Naive B cell (primary cell): Measurements from ENCODE around the gene RACGAP1. TPM values are rescaled to one million over a fixed set of nuclear protein-coding genes. Genes with fewer than 3 reads are reported as not detected.
"Not testable (repeated sequence)": the region's sequence is repeated elsewhere in the genome, so short reads cannot be mapped to it uniquely, and the experiment has no call there.

Experiments
- ATAC-seq, 2 donors: fragments of 150-1000 bp; cut with Tn5 transposase; 2 replicates each; pipeline ENCODE4 v1.10.0; 2021; ENCODE audit warnings: low read depth in 2 of 2, mild to moderate bottlenecking in 2 of 2, moderate library complexity in 2 of 2
- DNase-seq: peaks from one replicate; pipeline ENCODE4 v3.0.0; 2022
- H3K27ac Mint-ChIP-seq, 6 donors: one replicate each; pipeline ENCODE4 v1.8.0; 2020 to 2022; ENCODE audit warnings: mild to moderate bottlenecking in 6 of 6, mixed read lengths in 6 of 6, moderate library complexity in 5 of 6, inconsistent platforms in 2 of 6
- H3K27me3 Mint-ChIP-seq, 3 donors: one replicate each; pipeline ENCODE4 v1.8.0; 2021 to 2022; ENCODE audit warnings: mixed read lengths in 3 of 3, mild to moderate bottlenecking in 1 of 3
- H3K36me3 Mint-ChIP-seq, 2 donors: one replicate each; pipeline ENCODE4 v1.8.0; 2020 to 2022; ENCODE audit warnings: mixed read lengths in 2 of 2, inconsistent platforms in 1 of 2, mild to moderate bottlenecking in 1 of 2
- H3K4me1 Mint-ChIP-seq, 3 donors: one replicate each; pipeline ENCODE4 v1.8.0; 2020 to 2022; ENCODE audit warnings: mixed read lengths in 3 of 3, inconsistent platforms in 1 of 3, mild to moderate bottlenecking in 1 of 3, moderate library complexity in 1 of 3
- H3K4me3 Mint-ChIP-seq, 8 donors: one replicate each; pipeline ENCODE4 v1.8.0; 2020 to 2022; ENCODE audit warnings: mild to moderate bottlenecking in 8 of 8, mixed read lengths in 8 of 8, moderate library complexity in 8 of 8, inconsistent platforms in 2 of 8
- H3K9me3 Mint-ChIP-seq, 7 donors: one replicate each; pipeline ENCODE4 v1.8.0; 2020 to 2022; ENCODE audit warnings: mixed read lengths in 7 of 7, mild to moderate bottlenecking in 5 of 7, inconsistent platforms in 2 of 7, moderate library complexity in 1 of 7
- polyA plus RNA-seq, 6 donors: library from polyadenylated mRNA; unstranded; fragments of 300-500 nt; fragmentation: Illumina TruSeq; gene quantifications; one replicate each; pipeline ENCODE4 v1.2.3, GENCODE V29; 2021; ENCODE audit warnings: low read depth in 6 of 6

The RACGAP1 gene
- polyA plus RNA-seq, 6 donors from 2014 or later: 4.7 to 9.0 (median 8.7) TPM; not detected in 1

DNA sequence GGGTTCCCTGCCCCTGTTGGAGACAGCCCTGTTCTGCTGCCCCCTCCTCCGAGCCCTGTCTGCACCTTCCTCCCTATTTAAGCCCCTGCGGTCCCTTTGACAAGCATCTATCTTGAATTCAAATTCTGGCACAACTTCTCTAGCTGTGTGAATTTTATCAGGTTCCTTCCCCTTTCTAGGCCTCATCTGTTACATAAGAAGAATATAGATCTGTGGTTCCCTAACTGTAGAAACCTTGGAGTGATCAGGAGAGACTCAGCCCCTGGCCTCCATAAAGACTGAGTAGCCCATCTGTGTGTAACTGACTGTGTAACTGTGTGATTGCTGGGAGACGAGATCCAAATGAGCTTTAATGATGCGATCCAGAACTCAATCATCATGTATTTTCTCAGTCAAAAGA is 13.0 kb upstream of the RACGAP1 start:
- DNase-seq: no peak
- no peak for ATAC-seq
- Mint-ChIP-seq H3K27me3 (peaks cover 0 to 2% (median 0%) of the 10 kb centered on the region in 3 donors), H3K9me3 (no peaks in the 10 kb centered on the region), H3K4me1 (peaks cover 3 to 12% (median 4%) of the 10 kb centered on the region in 3 donors), H3K36me3 (no peaks in the 10 kb centered on the region), H3K4me3 (no peak overlapping the region), H3K27ac (no peak overlapping the region)

DNA sequence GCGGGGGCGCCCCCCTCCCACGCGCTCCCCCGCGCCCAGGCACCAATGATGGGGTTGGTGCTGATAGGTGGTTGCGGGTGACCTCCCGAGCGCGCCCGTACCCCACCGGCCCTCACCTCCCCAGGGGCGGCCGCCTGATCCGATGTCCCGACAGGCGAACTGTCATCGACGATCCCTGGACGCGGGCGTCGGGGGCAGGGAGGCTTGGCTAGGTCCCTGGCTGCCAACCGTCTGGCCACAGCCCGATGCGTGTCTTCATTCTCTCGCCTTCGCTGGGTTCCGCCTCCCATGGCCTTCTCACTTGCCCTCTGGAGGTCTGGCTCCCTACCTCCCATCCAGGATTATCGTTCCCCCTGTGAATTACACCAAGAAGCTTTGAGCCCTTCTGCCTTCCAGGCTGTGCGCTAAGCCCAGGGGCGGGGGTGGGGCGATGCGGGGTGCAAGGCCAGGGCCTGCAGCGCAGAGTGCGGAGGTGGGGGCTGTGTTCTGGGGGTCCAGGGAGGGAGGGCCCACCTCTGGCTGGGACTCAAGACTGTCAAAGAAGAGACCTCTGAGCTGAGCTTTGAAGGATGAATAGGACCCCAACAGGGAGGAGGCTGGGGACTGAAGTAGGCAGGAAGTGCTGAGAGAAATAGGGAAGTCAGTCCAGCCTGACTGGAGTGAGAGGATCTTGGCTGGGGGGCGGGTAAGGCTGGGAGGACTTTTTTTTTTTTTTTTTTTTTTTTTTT is 7.7 kb upstream of the RACGAP1 start:
- DNase-seq: peak; percentile 37

DNA sequence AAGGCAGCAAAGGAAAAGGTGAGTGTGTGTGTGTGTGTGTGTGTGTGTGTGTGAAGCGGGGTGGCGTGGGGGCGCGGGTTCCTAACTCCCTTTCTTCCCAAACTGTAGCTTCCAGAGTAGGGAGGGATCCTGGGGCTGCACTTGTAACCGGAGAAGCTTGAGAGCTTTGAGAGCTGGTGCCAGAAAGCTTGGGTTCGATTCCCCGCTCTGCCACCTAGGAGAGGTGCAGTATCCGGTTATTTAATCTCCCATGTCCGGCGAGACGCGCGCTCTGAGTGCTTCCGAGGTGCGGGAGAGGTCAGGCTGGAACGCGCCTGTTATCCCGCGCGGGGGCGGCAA is 7.2 kb upstream of the RACGAP1 start:
- Mint-ChIP-seq H3K9me3 (no peaks in the 10 kb centered on the region), H3K27me3 (no peaks in the 10 kb centered on the region), H3K27ac (peak overlapping the region in 1 of 6 donors; percentile 62), H3K4me3 (peak overlapping the region; percentile 35 to 83 (median 80)), H3K36me3 (no peaks in the 10 kb centered on the region), H3K4me1 (peaks cover 9 to 12% (median 9%) of the 10 kb centered on the region in 3 donors)
- ATAC-seq: no peak
- no peak for DNase-seq

More for the DNA sequence above, 7.7 kb upstream of the RACGAP1 start:
- Mint-ChIP-seq H3K27ac (peak overlapping the region in 2 of 6 donors; percentile 57 to 93), H3K36me3 (no peaks in the 10 kb centered on the region), H3K4me1 (peaks cover 9 to 12% (median 9%) of the 10 kb centered on the region in 3 donors), H3K9me3 (no peaks in the 10 kb centered on the region), H3K27me3 (no peaks in the 10 kb centered on the region), H3K4me3 (peak overlapping the region; percentile 77 to 91 (median 86))
- ATAC-seq: peak; percentile 84 to 88

- not testable (repeated sequence) for H3K27me3 Mint-ChIP-seq, ATAC-seq, H3K9me3 Mint-ChIP-seq, H3K27ac Mint-ChIP-seq, H3K36me3 Mint-ChIP-seq, DNase-seq
- Mint-ChIP-seq H3K4me3 (peak overlapping the region in 2 of 8 donors; percentile 22 to 61), H3K4me1 (peaks cover 12 to 18% (median 14%) of the 10 kb centered on the region in 3 donors)
Measured at GRCh38 chr12:50030449-50030848, 5.2 kb upstream of the RACGAP1 start.

GRCh38 chr12:50026691-50027090 is 1.4 kb upstream of the RACGAP1 start:
- ATAC-seq: no peak
- no peaks in the 10 kb centered on the region for H3K27me3 Mint-ChIP-seq
- H3K4me1 Mint-ChIP-seq: peaks cover 10 to 22% (median 15%) of the 10 kb centered on the region in 3 donors
- H3K4me3 Mint-ChIP-seq: no peak overlapping the region
- DNase-seq: no peak
- H3K36me3 Mint-ChIP-seq: peaks cover 3 to 8% of the 10 kb centered on the region in 2 donors
- H3K9me3 Mint-ChIP-seq: peaks cover 0 to 4% (median 0%) of the 10 kb centered on the region in 7 donors
- H3K27ac Mint-ChIP-seq: peak overlapping the region in 1 of 6 donors; percentile 72

DNA sequence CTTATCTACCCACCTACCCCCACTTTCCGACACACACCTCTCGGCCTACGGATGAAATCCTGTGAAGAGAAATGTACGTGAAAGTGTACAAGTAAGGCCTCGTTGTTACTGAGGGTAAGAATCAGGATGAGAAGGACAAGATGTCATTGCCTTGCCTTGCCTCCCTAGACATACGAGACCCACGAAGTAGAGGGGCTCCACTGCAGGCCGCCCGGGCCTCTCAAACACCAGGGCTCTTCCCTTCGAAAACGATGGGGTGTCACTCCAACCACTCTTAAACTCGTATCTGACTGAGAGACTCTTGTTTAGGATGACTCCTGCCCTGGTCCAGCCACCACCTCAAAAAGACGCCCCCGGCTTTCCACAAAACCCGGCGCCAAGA is 498 bp downstream of the RACGAP1 start:
- DNase-seq: no peak
- Mint-ChIP-seq H3K27me3 (no peaks in the 10 kb centered on the region), H3K4me3 (peak overlapping the region; percentile 91 to 100 (median 97)), H3K36me3 (peaks cover 3 to 8% of the 10 kb centered on the region in 2 donors), H3K9me3 (peaks cover 0 to 4% (median 0%) of the 10 kb centered on the region in 7 donors), H3K4me1 (peaks cover 10 to 22% (median 15%) of the 10 kb centered on the region in 3 donors), H3K27ac (peak overlapping the region in 5 of 6 donors; percentile 81 to 98 (median 95))
- no peak for ATAC-seq

GRCh38 chr12:50024227-50024626 is 1.1 kb downstream of the RACGAP1 start:
- H3K4me3 Mint-ChIP-seq: peak overlapping the region; percentile 91 to 100 (median 97)
- H3K27ac Mint-ChIP-seq: peak overlapping the region in 1 of 6 donors; percentile 94
- H3K36me3 Mint-ChIP-seq: peaks cover 3 to 8% of the 10 kb centered on the region in 2 donors
- no peak for ATAC-seq
- no peak for DNase-seq
- H3K4me1 Mint-ChIP-seq: peaks cover 10 to 22% (median 15%) of the 10 kb centered on the region in 3 donors
- no peaks in the 10 kb centered on the region for H3K27me3 Mint-ChIP-seq
- peaks cover 0 to 4% (median 0%) of the 10 kb centered on the region in 7 donors for H3K9me3 Mint-ChIP-seq

- ATAC-seq (no peak), DNase-seq (no peak)
- Mint-ChIP-seq H3K4me1 (peaks cover 10 to 22% (median 19%) of the 10 kb centered on the region in 3 donors), H3K36me3 (peaks cover 3 to 8% of the 10 kb centered on the region in 2 donors), H3K27ac (no peak overlapping the region), H3K27me3 (no peaks in the 10 kb centered on the region), H3K4me3 (peak overlapping the region in 1 of 8 donors; percentile 95), H3K9me3 (peaks cover 0 to 4% (median 0%) of the 10 kb centered on the region in 7 donors)
Measured at GRCh38 chr12:50022903-50023302, 2.4 kb downstream of the RACGAP1 start.

DNA sequence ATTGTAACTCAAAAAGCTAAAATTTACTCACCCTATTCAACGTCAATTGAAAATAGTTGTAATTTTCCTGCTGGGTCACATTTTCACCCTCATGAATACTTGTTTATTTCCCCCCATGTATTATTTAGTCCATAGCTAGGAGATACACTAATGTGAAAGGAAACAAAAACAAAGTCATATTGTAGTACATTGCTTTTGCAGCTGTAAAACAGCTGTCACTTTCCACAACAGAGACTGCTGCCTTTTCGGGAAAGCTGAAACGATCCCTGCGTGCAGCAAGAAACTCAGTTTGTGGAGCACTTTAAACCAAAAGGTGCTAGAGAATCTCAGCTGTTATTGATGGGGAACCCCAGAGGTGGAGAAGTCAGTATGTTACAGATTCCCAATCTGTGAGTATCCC is 4.3 kb downstream of the RACGAP1 start:
- H3K4me1 Mint-ChIP-seq: peaks cover 10 to 22% (median 19%) of the 10 kb centered on the region in 3 donors
- peak overlapping the region in 1 of 8 donors; percentile 10 for H3K4me3 Mint-ChIP-seq
- no peak overlapping the region for H3K27ac Mint-ChIP-seq

GRCh38 chr12:50019524-50019923 is 5.8 kb downstream of the RACGAP1 start:
- Mint-ChIP-seq H3K4me3 (no peak overlapping the region), H3K9me3 (no peaks in the 10 kb centered on the region), H3K27me3 (no peaks in the 10 kb centered on the region), H3K27ac (no peak overlapping the region), H3K4me1 (peaks cover 0 to 10% (median 8%) of the 10 kb centered on the region in 3 donors), H3K36me3 (no peaks in the 10 kb centered on the region)
- DNase-seq: no peak
- no peak for ATAC-seq

More for the DNA sequence above, 4.3 kb downstream of the RACGAP1 start:
- H3K27me3 Mint-ChIP-seq: no peaks in the 10 kb centered on the region
- no peak for ATAC-seq
- H3K36me3 Mint-ChIP-seq: peaks cover 3 to 8% of the 10 kb centered on the region in 2 donors
- H3K9me3 Mint-ChIP-seq: peaks cover 0 to 4% (median 0%) of the 10 kb centered on the region in 7 donors
- no peak for DNase-seq

DNA sequence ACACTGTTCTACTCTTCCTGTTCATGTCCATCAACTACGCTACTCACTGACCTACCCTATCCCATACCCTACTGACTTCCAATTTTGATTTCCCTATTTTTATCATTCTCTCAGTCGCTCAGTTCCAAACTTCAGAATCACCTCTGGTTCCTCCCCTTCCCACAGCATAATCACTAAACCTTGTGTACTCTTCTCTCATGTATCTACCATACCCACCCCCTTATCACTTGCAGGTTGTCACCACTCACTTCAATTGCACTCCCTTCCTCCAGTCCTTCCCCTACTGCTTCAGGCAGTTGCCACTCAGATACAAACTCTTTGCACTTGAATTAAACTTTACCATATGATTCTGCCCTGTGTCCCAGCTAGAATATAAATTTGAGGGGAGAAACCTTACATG is 6.3 kb downstream of the RACGAP1 start:
- peaks cover 0 to 5% (median 4%) of the 10 kb centered on the region in 3 donors for H3K4me1 Mint-ChIP-seq
- ATAC-seq: no peak
- no peak for DNase-seq
- H3K27ac Mint-ChIP-seq: peak overlapping the region in 1 of 6 donors; percentile 74
- H3K27me3 Mint-ChIP-seq: no peaks in the 10 kb centered on the region
- no peaks in the 10 kb centered on the region for H3K9me3 Mint-ChIP-seq
- H3K4me3 Mint-ChIP-seq: no peak overlapping the region
- no peaks in the 10 kb centered on the region for H3K36me3 Mint-ChIP-seq

- Mint-ChIP-seq H3K36me3 (no peaks in the 10 kb centered on the region), H3K4me1 (peaks cover 0 to 4% (median 1%) of the 10 kb centered on the region in 3 donors), H3K27ac (no peak overlapping the region), H3K27me3 (no peaks in the 10 kb centered on the region), H3K9me3 (no peaks in the 10 kb centered on the region), H3K4me3 (no peak overlapping the region)
- ATAC-seq: no peak
- DNase-seq: no peak
Measured at GRCh38 chr12:50018154-50018553, 7.1 kb downstream of the RACGAP1 start.

DNA sequence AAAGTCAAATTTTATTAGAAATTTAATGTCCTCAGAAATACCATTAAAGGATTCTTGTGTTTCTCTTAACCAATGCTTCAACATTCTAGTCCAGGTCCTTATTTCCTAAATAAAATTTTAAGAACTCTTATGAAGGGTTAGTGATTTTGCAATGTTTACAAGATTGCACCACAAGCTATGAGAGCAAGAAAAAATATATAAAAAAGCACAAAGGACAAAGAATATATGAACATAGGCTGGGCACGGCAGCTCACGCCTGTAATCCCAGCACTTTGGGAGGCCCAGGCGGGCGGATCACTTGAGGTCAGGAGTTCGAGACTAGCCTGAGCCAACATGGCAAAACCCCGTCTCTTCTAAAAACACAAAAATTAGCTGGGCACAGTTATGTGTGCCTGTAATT is 7.7 kb downstream of the RACGAP1 start:
- DNase-seq: no peak

More for the DNA sequence above, 7.7 kb downstream of the RACGAP1 start:
- Mint-ChIP-seq H3K27ac (no peak overlapping the region), H3K9me3 (no peaks in the 10 kb centered on the region), H3K4me3 (no peak overlapping the region), H3K4me1 (peaks cover 0 to 4% (median 0%) of the 10 kb centered on the region in 3 donors), H3K36me3 (no peaks in the 10 kb centered on the region), H3K27me3 (no peaks in the 10 kb centered on the region)
- ATAC-seq: no peak
